Measurements from ENCODE around the gene KLHL9. TPM values are rescaled to one million over a fixed set of nuclear protein-coding genes. Genes with fewer than 3 reads are reported as not detected.

KLHL9 gene
- total RNA-seq, 4 donors from 2014 or later, result 12.0 to 17.8 (median 15.3) TPM

DNA sequence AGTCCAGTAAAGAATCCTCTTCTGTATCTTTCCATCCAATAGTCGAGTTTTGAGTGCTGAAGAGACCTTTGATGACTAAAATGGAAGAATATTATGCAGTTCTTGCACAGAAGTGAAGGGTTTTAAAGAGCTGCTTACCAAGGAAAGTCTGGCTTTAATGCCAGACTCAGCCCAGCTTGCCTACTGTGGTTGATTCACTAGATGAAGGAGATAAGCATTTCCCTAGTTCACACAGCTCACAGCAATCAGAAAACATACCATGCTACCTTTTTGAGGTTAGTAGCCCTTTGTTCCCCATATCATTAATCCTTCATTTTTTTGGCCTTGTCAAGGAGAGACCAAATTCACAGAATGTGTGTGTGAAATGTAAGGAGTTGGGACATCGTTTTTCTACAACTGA is 45.4 kb downstream of the KLHL9 start:
- intact Hi-C loops (cut with DNase I; ENCODE audit: low total_unique reads), result no loop called here
- 33 to 49% methylated on average over 2 of the region's 2 CpGs for WGBS, 2 donors
- no peak for DNase-seq (ENCODE audit: low spot score in 2 of 2)
- no peak overlapping the region for H3K4me3 ChIP-seq (ENCODE audit: low read depth, poor library complexity, severe bottlenecking)
- TF ChIP-seq, protein P1, sequence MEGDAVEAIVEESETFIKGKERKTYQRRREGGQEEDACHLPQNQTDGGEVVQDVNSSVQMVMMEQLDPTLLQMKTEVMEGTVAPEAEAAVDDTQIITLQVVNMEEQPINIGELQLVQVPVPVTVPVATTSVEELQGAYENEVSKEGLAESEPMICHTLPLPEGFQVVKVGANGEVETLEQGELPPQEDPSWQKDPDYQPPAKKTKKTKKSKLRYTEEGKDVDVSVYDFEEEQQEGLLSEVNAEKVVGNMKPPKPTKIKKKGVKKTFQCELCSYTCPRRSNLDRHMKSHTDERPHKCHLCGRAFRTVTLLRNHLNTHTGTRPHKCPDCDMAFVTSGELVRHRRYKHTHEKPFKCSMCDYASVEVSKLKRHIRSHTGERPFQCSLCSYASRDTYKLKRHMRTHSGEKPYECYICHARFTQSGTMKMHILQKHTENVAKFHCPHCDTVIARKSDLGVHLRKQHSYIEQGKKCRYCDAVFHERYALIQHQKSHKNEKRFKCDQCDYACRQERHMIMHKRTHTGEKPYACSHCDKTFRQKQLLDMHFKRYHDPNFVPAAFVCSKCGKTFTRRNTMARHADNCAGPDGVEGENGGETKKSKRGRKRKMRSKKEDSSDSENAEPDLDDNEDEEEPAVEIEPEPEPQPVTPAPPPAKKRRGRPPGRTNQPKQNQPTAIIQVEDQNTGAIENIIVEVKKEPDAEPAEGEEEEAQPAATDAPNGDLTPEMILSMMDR (IDR thresholded peaks at IDR 0.05), result no peak
- TF ChIP-seq POLR2A (IDR thresholded peaks at IDR 0.05), result no peak

DNA sequence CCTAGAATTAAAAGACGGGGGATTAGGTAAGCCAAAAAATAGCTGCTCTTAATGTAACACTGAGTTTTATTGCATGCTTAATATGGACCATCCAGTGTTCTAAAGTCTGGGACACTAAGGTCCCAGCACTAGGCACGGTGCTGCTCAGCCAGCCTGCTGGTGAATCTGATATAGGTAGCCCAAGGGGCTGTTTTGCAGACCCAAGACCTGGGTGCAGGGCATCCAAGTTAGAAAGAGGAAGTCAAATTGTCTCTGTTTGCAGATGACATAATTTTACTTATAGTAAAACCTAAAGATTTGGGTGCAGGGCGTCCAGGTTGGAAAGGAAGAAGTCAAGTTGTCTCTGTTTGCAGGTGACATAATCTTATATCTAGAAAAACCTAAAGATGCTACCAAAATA is 47.9 kb downstream of the KLHL9 start:
- TF ChIP-seq POLR2A (IDR thresholded peaks at IDR 0.05), result no peak
- TF ChIP-seq, protein P1 (IDR thresholded peaks at IDR 0.05), result no peak
- intact Hi-C loops (cut with DNase I; ENCODE audit: low total_unique reads), result no loop called here
- no peak overlapping the region for H3K4me3 ChIP-seq (ENCODE audit: low read depth, poor library complexity, severe bottlenecking)
- WGBS, 2 donors, result 70 to 71% methylated on average over 3 of the region's 3 CpGs
- no peak for DNase-seq (ENCODE audit: low spot score in 2 of 2)

DNA sequence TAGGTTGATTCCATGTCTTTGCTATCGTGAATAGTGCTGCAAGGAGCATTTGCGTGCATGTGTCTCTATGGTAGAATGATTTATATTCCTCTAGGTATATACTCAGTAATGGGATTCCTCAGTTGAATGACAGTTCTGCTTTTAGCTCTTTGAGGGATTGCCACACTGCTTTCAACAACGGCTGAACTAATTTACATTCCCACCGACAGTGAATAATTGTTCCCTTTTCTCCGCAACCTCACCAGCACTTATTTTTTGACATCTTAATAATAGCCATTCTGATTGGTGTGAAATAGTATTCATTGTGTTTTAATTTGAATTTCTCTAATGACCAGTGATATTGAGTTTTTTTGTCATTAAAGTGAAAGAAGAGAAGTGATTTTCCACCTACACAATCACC is 48.5 kb downstream of the KLHL9 start:
- intact Hi-C loops (cut with DNase I; ENCODE audit: low total_unique reads), result no loop called here
- TF ChIP-seq, protein P1 (IDR thresholded peaks at IDR 0.05), result no peak
- TF ChIP-seq POLR2A (IDR thresholded peaks at IDR 0.05), result no peak
- no peak overlapping the region for H3K4me3 ChIP-seq (ENCODE audit: low read depth, poor library complexity, severe bottlenecking)
- 80 to 84% methylated on average over 5 of the region's 5 CpGs for WGBS, 2 donors
- DNase-seq (ENCODE audit: low spot score in 2 of 2), result no peak

DNA sequence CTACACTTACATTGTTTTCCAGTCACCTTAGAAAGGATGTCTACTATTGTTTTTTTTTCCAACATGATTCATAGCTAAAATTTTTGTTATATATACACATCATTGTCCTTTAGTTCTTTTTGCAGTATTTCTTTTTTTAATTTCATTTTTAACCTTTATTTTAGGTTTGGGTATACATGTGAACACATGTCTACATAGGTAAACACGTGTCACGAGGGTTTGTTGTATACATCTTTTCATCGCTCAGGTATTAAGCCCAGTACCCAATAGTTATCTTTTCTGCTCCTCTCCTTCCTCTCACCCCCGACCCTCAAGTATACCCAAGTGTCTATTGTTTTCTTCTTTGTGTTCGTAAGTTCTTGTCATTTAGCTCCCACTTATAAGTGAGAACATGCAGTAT is 49.1 kb downstream of the KLHL9 start:
- H3K4me3 ChIP-seq (ENCODE audit: low read depth, poor library complexity, severe bottlenecking), result no peak overlapping the region
- no peak for DNase-seq (ENCODE audit: low spot score in 2 of 2)
- WGBS, 2 donors, result 87 to 91% methylated on average over 5 of the region's 5 CpGs
- intact Hi-C loops (cut with DNase I; ENCODE audit: low total_unique reads), result no loop called here
- TF ChIP-seq, protein P1 (IDR thresholded peaks at IDR 0.05), result no peak
- no peak for TF ChIP-seq POLR2A (IDR thresholded peaks at IDR 0.05)

DNA sequence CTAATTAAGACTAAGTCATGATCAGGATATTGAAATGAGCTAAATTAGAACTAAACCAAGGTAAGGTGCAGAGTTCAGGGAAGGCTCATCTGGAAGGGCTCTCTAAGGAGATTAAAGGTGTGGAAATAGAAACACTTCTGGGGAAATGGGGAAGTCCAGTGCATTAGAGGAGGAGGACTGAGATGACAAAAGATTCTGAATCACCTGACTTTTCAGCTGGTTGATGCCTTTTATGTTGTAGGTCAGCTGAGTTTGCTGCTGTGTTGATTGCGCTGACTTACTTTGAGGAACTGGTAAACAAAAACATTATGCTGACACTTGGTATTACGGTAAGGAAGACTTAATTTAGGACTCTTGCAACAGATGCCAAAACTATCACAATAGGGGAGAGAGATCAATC is 53.9 kb downstream of the KLHL9 start:
- no peak for TF ChIP-seq POLR2A (IDR thresholded peaks at IDR 0.05)
- TF ChIP-seq, protein P1 (IDR thresholded peaks at IDR 0.05), result no peak
- no peak for DNase-seq (ENCODE audit: low spot score in 2 of 2)
- WGBS, 2 donors, result 33 to 77% methylated on average over 2 of the region's 2 CpGs
- H3K4me3 ChIP-seq (ENCODE audit: low read depth, poor library complexity, severe bottlenecking), result no peak overlapping the region
- intact Hi-C loops (cut with DNase I; ENCODE audit: low total_unique reads), result no loop called here

Other genes with a start within 250 kb of the KLHL9 start
- gene IFNW1, start 193.6 kb downstream of the KLHL9 start, total RNA-seq, result not detected
- gene IFNA21, start 168.7 kb downstream of the KLHL9 start, total RNA-seq, result not detected
- not detected for gene IFNA4, start 147.8 kb downstream of the KLHL9 start, total RNA-seq
- gene IFNA7, start 133.2 kb downstream of the KLHL9 start, total RNA-seq, result not detected
- not detected for gene IFNA10, start 128.3 kb downstream of the KLHL9 start, total RNA-seq
- gene IFNA16, start 118.1 kb downstream of the KLHL9 start, total RNA-seq, result not detected
- gene IFNA17, start 107.2 kb downstream of the KLHL9 start, total RNA-seq, result not detected
- gene IFNA14, start 95.4 kb downstream of the KLHL9 start, total RNA-seq, result not detected
- gene IFNA5, start 30.1 kb downstream of the KLHL9 start, total RNA-seq, result not detected
- gene IFNA6, start 15.5 kb upstream of the KLHL9 start, total RNA-seq, result not detected
- not detected for gene IFNA13, start 32.7 kb upstream of the KLHL9 start, total RNA-seq
- gene IFNA2, start 50.0 kb upstream of the KLHL9 start, total RNA-seq, result not detected
- gene IFNA8, start 73.7 kb upstream of the KLHL9 start, total RNA-seq, result not detected
- gene IFNA1, start 105.0 kb upstream of the KLHL9 start, total RNA-seq, result not detected
- gene IFNE, start 146.9 kb upstream of the KLHL9 start, total RNA-seq, result not detected